Measurements from ENCODE around the gene SLC24A2. TPM values are rescaled to one million over a fixed set of nuclear protein-coding genes. Genes with fewer than 3 reads are reported as not detected.

SLC24A2 gene
- total RNA-seq, 1 donor, result not detected

DNA sequence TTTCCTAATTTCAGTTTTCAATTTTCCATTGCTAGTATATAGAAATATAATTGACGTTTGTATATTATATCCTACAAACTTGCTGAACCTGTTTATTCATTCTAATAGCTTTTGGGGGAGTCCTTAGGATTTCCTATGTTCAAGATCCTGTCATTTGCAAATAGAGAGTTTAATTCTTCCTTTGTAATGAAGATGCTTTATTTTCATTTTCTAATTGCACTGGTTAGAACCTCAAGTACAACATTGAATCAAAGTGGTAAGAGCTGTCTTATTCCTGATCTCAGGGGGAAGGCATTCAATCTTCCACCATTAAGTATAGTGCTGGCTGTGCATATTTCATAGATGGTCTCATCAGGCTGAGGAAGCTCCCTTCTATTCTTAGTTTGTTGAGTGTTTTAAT lies 15.6 kb upstream of the SLC24A2 start:
- H3K9me3 ChIP-seq (ENCODE audit: low read depth, low read length), result no peaks in the 10 kb centered on the region
- no peaks in the 10 kb centered on the region for H4K20me1 ChIP-seq (ENCODE audit: insufficient read depth, low read length)
- H3K27me3 ChIP-seq (ENCODE audit: insufficient read depth, low read length), result no peaks in the 10 kb centered on the region
- DNase-seq (ENCODE audit: insufficient read length, low spot score, missing footprints), result no peak
- no peaks in the 10 kb centered on the region for H3K36me3 ChIP-seq (ENCODE audit: insufficient read depth, low read length)
- H2AFZ ChIP-seq (ENCODE audit: low read length), result no peak overlapping the region
- no peak overlapping the region for H3K4me2 ChIP-seq (ENCODE audit: insufficient read depth, low read length)
- no peaks in the 10 kb centered on the region for H3K79me2 ChIP-seq (ENCODE audit: insufficient read depth, low read length)
- H3K4me1 ChIP-seq (ENCODE audit: insufficient read depth, low read length), result no peaks in the 10 kb centered on the region
- TF ChIP-seq, protein P1, sequence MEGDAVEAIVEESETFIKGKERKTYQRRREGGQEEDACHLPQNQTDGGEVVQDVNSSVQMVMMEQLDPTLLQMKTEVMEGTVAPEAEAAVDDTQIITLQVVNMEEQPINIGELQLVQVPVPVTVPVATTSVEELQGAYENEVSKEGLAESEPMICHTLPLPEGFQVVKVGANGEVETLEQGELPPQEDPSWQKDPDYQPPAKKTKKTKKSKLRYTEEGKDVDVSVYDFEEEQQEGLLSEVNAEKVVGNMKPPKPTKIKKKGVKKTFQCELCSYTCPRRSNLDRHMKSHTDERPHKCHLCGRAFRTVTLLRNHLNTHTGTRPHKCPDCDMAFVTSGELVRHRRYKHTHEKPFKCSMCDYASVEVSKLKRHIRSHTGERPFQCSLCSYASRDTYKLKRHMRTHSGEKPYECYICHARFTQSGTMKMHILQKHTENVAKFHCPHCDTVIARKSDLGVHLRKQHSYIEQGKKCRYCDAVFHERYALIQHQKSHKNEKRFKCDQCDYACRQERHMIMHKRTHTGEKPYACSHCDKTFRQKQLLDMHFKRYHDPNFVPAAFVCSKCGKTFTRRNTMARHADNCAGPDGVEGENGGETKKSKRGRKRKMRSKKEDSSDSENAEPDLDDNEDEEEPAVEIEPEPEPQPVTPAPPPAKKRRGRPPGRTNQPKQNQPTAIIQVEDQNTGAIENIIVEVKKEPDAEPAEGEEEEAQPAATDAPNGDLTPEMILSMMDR (IDR thresholded peaks at IDR 0.05; ENCODE audit: extremely low read depth, low read depth, low read length), result no peak
- H3K4me3 ChIP-seq (ENCODE audit: insufficient read depth, low read length), result no peak overlapping the region
- no peak overlapping the region for H3K27ac ChIP-seq (ENCODE audit: low read depth, low read length)

DNA sequence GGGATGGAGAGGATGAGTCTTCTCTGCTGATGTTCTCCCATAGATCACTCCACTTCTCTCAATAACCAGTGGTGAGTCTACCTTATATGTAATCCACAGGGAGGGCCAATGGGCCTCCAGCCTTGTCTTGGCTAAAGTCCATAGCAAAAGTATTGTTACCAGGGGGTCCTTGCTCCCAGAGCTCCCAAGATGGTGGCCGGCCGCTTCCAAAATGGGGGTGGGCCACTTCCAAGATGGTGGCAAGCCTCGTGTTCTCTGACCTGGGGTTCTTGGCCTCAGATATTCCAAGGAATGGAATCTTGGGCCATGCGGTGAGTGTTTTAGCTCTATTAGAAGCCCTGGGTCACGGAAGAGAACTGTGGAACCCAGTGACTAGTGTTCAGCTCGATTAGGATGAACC lies 12.0 kb upstream of the SLC24A2 start:
- Histone ChIP-seq H3K27me3 (ENCODE audit: insufficient read depth, low read length) (no peaks in the 10 kb centered on the region), H3K9me3 (ENCODE audit: low read depth, low read length) (no peaks in the 10 kb centered on the region), H3K4me2 (ENCODE audit: insufficient read depth, low read length) (no peak overlapping the region), H3K36me3 (ENCODE audit: insufficient read depth, low read length) (no peaks in the 10 kb centered on the region), H2AFZ (ENCODE audit: low read length) (no peak overlapping the region), H3K79me2 (ENCODE audit: insufficient read depth, low read length) (no peaks in the 10 kb centered on the region), H3K4me3 (ENCODE audit: insufficient read depth, low read length) (no peak overlapping the region), H3K27ac (ENCODE audit: low read depth, low read length) (no peak overlapping the region), H3K4me1 (ENCODE audit: insufficient read depth, low read length) (no peaks in the 10 kb centered on the region), H4K20me1 (ENCODE audit: insufficient read depth, low read length) (no peaks in the 10 kb centered on the region)
- DNase-seq (ENCODE audit: insufficient read length, low spot score, missing footprints), result no peak
- TF ChIP-seq, protein P1 (IDR thresholded peaks at IDR 0.05; ENCODE audit: extremely low read depth, low read depth, low read length), result no peak

DNA sequence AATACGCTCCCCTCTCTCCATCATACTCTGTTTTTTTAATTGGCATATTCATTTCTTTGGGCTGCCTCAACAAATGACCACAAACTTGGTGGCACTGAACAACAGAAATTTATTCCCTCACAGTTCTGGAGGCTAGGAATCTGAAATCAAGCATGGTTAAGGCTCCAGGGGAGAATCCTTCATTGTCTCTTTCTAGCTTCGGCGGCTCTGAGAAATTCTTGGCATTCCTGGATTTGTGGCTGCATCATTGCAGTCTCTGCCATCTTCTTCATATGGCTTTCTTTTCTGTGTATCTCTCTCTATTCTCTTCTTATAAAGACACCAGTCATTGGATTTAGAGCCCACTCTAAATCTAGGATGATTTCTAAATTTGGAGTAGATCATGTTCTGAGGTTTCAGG lies 10.9 kb upstream of the SLC24A2 start:
- no peaks in the 10 kb centered on the region for H3K79me2 ChIP-seq (ENCODE audit: insufficient read depth, low read length)
- no peaks in the 10 kb centered on the region for H4K20me1 ChIP-seq (ENCODE audit: insufficient read depth, low read length)
- H3K4me1 ChIP-seq (ENCODE audit: insufficient read depth, low read length), result no peaks in the 10 kb centered on the region
- H3K4me2 ChIP-seq (ENCODE audit: insufficient read depth, low read length), result no peak overlapping the region
- H3K27ac ChIP-seq (ENCODE audit: low read depth, low read length), result no peak overlapping the region
- H3K9me3 ChIP-seq (ENCODE audit: low read depth, low read length), result no peaks in the 10 kb centered on the region
- H3K36me3 ChIP-seq (ENCODE audit: insufficient read depth, low read length), result no peaks in the 10 kb centered on the region
- H3K4me3 ChIP-seq (ENCODE audit: insufficient read depth, low read length), result no peak overlapping the region
- DNase-seq (ENCODE audit: insufficient read length, low spot score, missing footprints), result no peak
- H3K27me3 ChIP-seq (ENCODE audit: insufficient read depth, low read length), result no peaks in the 10 kb centered on the region
- H2AFZ ChIP-seq (ENCODE audit: low read length), result no peak overlapping the region
- TF ChIP-seq, protein P1 (IDR thresholded peaks at IDR 0.05; ENCODE audit: extremely low read depth, low read depth, low read length), result no peak

DNA sequence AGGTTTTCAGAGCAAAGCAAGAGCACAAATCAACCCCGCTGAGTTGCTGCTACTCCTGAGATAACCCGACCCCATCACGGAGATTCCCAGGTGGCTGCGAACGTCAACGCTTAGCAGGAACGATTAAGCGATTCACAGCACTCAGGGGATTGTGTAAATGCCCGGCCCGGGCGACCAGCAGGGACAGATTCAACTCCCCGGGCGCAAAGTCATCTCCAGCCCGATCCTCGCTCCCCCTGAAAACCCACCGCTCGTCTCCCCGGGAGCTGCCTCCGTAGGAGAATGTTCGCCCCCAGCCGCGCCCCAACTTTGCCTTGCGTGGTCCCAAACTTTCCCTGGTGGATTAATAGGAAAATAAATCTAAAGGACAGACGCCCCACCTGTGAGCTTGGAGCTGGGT lies 685 bp downstream of the SLC24A2 start:
- H3K79me2 ChIP-seq (ENCODE audit: insufficient read depth, low read length), result no peaks in the 10 kb centered on the region
- no peak overlapping the region for H2AFZ ChIP-seq (ENCODE audit: low read length)
- no peaks in the 10 kb centered on the region for H3K4me1 ChIP-seq (ENCODE audit: insufficient read depth, low read length)
- TF ChIP-seq, protein P1 (IDR thresholded peaks at IDR 0.05; ENCODE audit: extremely low read depth, low read depth, low read length), result no peak
- H4K20me1 ChIP-seq (ENCODE audit: insufficient read depth, low read length), result no peaks in the 10 kb centered on the region
- H3K36me3 ChIP-seq (ENCODE audit: insufficient read depth, low read length), result no peaks in the 10 kb centered on the region
- H3K27me3 ChIP-seq (ENCODE audit: insufficient read depth, low read length), result peaks cover 25% of the 10 kb centered on the region
- H3K4me2 ChIP-seq (ENCODE audit: insufficient read depth, low read length), result no peak overlapping the region
- H3K9me3 ChIP-seq (ENCODE audit: low read depth, low read length), result no peaks in the 10 kb centered on the region
- no peak overlapping the region for H3K27ac ChIP-seq (ENCODE audit: low read depth, low read length)
- DNase-seq (ENCODE audit: insufficient read length, low spot score, missing footprints), result peak; percentile 43
- H3K4me3 ChIP-seq (ENCODE audit: insufficient read depth, low read length), result no peak overlapping the region
